Panc1 (cell line): ENCODE data around the gene NUDCD2. TPM values are rescaled to one million over a fixed set of nuclear protein-coding genes. Genes with fewer than 3 reads are reported as not detected.

Source experiments
- ATAC-seq: fragments of 200-7000 bp; cut with Tn5 transposase; 2 replicates; pipeline ENCODE4 v1.9.1; 2020; ENCODE audit warnings: mild to moderate bottlenecking, moderate library complexity
- BruUV-seq: library from RNA; stranded (reverse); fragments of 400-500 nt; replicated peaks from 2 replicates; lab custom pipeline; 2021; lab: Mats Ljungman, UMichigan
- CTCF ChIA-PET: fragments of 300-600 bp; sonication (Branson Sonifier 250); formaldehyde crosslinking; loops from one replicate; lab custom pipeline; 2022; ENCODE audit warnings: antibody characterized with exemption; lab: Charles Lee
- POLR2A ChIA-PET: fragments of 300-600 bp; sonication (Branson Sonifier 250); formaldehyde crosslinking; loops from one replicate; lab custom pipeline; 2022; ENCODE audit warnings: antibody characterized with exemption; lab: Charles Lee
- DNase-seq: peaks from one replicate; pipeline ENCODE4 v3.0.0-alpha.2; 2010; ENCODE audit warnings: low read depth, low spot score
- H3K27ac ChIP-seq: 2 replicates; pipeline ENCODE4 v1.5.1; 2011; ENCODE audit warnings: mild to moderate bottlenecking, low read length, inconsistent platforms
- H3K27me3 ChIP-seq: fragments of 200-500 bp; sonication (Bioruptor generic); 2 replicates; pipeline ENCODE4 v1.6.0; 2014; ENCODE audit warnings: low read length, inconsistent platforms; ENCODE audit not compliant: control insufficient read depth, insufficient read depth
- H3K36me3 ChIP-seq: fragments of 200-500 bp; sonication (Bioruptor generic); 2 replicates; pipeline ENCODE4 v1.5.1; 2014; ENCODE audit warnings: inconsistent platforms, mild to moderate bottlenecking, low read length, moderate library complexity; ENCODE audit not compliant: control insufficient read depth, insufficient read depth
- H3K4me1 ChIP-seq: 2 replicates; pipeline ENCODE4 v1.5.1; 2011; ENCODE audit warnings: inconsistent platforms, mild to moderate bottlenecking, low read length, moderate library complexity; ENCODE audit not compliant: control insufficient read depth, insufficient read depth
- H3K4me3 ChIP-seq, 2 experiments: 2 replicates each; pipeline ENCODE4 v1.5.1; 2011 to 2012; ENCODE audit warnings: low read depth in 2 of 2, low read length in 2 of 2, mild to moderate bottlenecking in 2 of 2, inconsistent platforms in 1 of 2, moderate library complexity in 1 of 2
- H3K9me3 ChIP-seq: fragments of 200-500 bp; sonication (Bioruptor generic); 2 replicates; pipeline ENCODE4 v1.5.1; 2014; ENCODE audit warnings: low read depth, mild to moderate bottlenecking, inconsistent platforms, low read length, moderate library complexity; ENCODE audit not compliant: control insufficient read depth, insufficient read depth
- POLR2AphosphoS5 ChIP-seq: IDR thresholded peaks from 2 replicates; pipeline ENCODE4 v1.6.1; 2012; ENCODE audit warnings: mild to moderate bottlenecking, low read depth, low read length, moderate library complexity
- SIN3A ChIP-seq: IDR thresholded peaks from 2 replicates; pipeline ENCODE4 v1.6.1; 2012; ENCODE audit warnings: low read depth, mild to moderate bottlenecking, low read length, moderate library complexity, borderline replicate concordance; ENCODE audit not compliant: insufficient read depth
- TCF7L2 ChIP-seq: IDR thresholded peaks from 2 replicates; pipeline ENCODE4 v1.6.1; 2011; ENCODE audit warnings: mild to moderate bottlenecking, low read depth, low read length, inconsistent platforms
- in situ Hi-C: cut with HindIII; loops from 2 replicates; pipeline ENCODE4 v1.10.0; 2016; ENCODE audit warnings: low sequenced_read_pairs, low pct_unique_long_range_greater_than_20kb
- intact Hi-C: fragments of 100-400 bp; cut with micrococcal nuclease; formaldehyde crosslinking; loops from one replicate; pipeline ENCODE4 v1.10.0; 2022; ENCODE audit not compliant: unreplicated experiment
- total RNA-seq: library from RNA; stranded (reverse); gene quantifications from one replicate; pipeline ENCODE4 v1.2.1, GENCODE V29; 2021; ENCODE audit not compliant: unreplicated experiment
- TF ChIP-seq, protein P1 (sequence below): fragments of 450-650 bp; IDR thresholded peaks from 2 replicates; pipeline ENCODE4 v1.5.1; 2017; ENCODE audit warnings: mild to moderate bottlenecking
- TF ChIP-seq, protein P2 (sequence below), 2 experiments: IDR thresholded peaks; 2 replicates each; pipeline ENCODE4 v1.6.1; 2011 to 2012; ENCODE audit warnings: low read depth in 2 of 2, control low read depth in 1 of 2, low read length in 1 of 2, mild to moderate bottlenecking in 1 of 2, moderate library complexity in 1 of 2; ENCODE audit not compliant: insufficient read depth in 1 of 2

The NUDCD2 gene
- total RNA-seq, 1 experiment from 2014 or later: 58.6 TPM

DNA sequence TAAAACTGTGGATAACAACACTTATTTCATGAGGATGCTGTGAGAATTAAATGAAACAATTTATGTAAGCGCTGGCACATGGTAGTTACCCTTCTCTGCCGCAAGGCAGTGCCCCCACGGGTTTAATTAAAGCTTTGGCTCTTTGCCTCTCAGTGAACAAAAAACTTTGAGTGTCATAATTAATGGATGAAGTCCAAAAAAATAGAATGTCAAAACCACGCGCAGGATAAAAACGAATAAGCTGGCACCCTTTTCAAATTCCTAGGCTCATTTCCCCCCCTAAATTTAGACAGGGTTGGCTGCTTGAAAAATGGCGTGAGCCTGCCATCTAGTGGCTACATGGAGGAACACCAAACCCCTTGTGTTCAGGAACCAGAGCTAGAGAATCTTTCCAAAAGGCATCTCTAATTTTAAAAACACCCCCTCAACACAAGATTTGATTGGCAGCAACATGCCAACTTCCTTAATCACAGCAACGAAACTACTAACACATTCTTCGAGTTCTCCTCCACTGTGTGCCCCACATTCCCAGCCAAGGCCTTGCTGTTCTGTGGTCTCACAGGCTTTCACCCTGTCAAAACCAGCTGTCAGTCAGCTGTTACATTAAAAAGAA, 51.5 kb downstream of the NUDCD2 start:
- peak; percentile 96 for ATAC-seq
- in situ Hi-C loops: no loop called here
- H3K4me3 ChIP-seq: no peak overlapping the region

DNA sequence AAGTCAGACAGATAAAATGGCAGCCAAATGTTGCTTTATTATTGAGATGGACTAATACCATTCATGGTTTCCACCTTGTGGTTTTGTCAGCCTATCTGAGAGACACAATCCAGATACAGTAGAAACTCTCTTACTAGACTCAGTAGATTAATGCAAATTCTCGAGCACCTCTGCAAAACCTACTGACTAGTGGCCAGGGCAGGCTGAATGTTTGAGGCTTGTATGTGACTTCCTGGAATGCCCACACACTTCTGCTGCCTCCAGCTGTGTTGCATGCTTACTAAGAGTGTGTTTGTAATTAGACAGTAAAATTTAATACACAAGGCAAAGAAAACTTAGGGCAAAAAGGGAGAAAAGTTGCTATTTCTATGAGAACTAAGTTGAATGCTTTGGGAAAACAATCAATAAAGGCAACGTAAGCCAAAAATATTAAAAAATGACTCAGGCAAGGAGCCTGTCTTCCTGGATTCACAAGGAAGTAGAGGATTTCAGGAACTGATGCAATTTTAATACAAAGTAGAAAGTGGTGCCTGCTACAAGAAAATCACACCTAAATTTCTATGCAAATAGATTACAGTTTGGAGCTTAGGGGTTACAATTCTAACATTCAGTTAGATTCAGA, 52.8 kb downstream of the NUDCD2 start:
- peaks cover 6% of the 10 kb centered on the region; the same call in 1 of the 2 replicates for H3K4me1 ChIP-seq
- in situ Hi-C loops: no loop called here
- TF ChIP-seq, protein P1, sequence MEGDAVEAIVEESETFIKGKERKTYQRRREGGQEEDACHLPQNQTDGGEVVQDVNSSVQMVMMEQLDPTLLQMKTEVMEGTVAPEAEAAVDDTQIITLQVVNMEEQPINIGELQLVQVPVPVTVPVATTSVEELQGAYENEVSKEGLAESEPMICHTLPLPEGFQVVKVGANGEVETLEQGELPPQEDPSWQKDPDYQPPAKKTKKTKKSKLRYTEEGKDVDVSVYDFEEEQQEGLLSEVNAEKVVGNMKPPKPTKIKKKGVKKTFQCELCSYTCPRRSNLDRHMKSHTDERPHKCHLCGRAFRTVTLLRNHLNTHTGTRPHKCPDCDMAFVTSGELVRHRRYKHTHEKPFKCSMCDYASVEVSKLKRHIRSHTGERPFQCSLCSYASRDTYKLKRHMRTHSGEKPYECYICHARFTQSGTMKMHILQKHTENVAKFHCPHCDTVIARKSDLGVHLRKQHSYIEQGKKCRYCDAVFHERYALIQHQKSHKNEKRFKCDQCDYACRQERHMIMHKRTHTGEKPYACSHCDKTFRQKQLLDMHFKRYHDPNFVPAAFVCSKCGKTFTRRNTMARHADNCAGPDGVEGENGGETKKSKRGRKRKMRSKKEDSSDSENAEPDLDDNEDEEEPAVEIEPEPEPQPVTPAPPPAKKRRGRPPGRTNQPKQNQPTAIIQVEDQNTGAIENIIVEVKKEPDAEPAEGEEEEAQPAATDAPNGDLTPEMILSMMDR: no peak
- TF ChIP-seq POLR2AphosphoS5 (no peak), TCF7L2 (no peak), SIN3A (no peak)
- TF ChIP-seq, protein P2, sequence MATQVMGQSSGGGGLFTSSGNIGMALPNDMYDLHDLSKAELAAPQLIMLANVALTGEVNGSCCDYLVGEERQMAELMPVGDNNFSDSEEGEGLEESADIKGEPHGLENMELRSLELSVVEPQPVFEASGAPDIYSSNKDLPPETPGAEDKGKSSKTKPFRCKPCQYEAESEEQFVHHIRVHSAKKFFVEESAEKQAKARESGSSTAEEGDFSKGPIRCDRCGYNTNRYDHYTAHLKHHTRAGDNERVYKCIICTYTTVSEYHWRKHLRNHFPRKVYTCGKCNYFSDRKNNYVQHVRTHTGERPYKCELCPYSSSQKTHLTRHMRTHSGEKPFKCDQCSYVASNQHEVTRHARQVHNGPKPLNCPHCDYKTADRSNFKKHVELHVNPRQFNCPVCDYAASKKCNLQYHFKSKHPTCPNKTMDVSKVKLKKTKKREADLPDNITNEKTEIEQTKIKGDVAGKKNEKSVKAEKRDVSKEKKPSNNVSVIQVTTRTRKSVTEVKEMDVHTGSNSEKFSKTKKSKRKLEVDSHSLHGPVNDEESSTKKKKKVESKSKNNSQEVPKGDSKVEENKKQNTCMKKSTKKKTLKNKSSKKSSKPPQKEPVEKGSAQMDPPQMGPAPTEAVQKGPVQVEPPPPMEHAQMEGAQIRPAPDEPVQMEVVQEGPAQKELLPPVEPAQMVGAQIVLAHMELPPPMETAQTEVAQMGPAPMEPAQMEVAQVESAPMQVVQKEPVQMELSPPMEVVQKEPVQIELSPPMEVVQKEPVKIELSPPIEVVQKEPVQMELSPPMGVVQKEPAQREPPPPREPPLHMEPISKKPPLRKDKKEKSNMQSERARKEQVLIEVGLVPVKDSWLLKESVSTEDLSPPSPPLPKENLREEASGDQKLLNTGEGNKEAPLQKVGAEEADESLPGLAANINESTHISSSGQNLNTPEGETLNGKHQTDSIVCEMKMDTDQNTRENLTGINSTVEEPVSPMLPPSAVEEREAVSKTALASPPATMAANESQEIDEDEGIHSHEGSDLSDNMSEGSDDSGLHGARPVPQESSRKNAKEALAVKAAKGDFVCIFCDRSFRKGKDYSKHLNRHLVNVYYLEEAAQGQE (IDR thresholded peaks at IDR 0.05; ENCODE audit: insufficient read depth in 1 of 2, low read depth in 2 of 2, low read length in 1 of 2): no peak
- H3K9me3 ChIP-seq: no peaks in the 10 kb centered on the region
- no TSS peak for BruUV-seq
- no peak overlapping the region for H3K27ac ChIP-seq
- H3K36me3 ChIP-seq: no peaks in the 10 kb centered on the region; the same call in 1 of the 2 replicates
- ChIA-PET POLR2A (no interaction called here), CTCF (no interaction called here)
- DNase-seq (no peak), ATAC-seq (no peak)
- H3K4me3 ChIP-seq: no peak overlapping the region
- H3K27me3 ChIP-seq: no peaks in the 10 kb centered on the region
- intact Hi-C loops: loop anchor here (5.0 to 10.0 kb wide), 2 partner anchors 1552 to 1865 kb away; no protein-coding TSS in a partner anchor

More for the DNA sequence above, 51.5 kb downstream of the NUDCD2 start:
- intact Hi-C loops: loop anchor here (5.0 to 10.0 kb wide), 2 partner anchors 1554 to 1866 kb away; no protein-coding TSS in a partner anchor
- H3K27me3 ChIP-seq: no peaks in the 10 kb centered on the region
- DNase-seq: peak; percentile 28
- ChIA-PET POLR2A (interaction anchor here (0.9 kb wide), 1 partner anchor 52 kb away, joined by 4 read pairs; the partner anchor contains the start of genes HMMR and NUDCD2), CTCF (interaction anchor here (0.6 to 1.1 kb wide), 2 partner anchors 9 to 117 kb away, joined by 3 to 5 read pairs; no protein-coding TSS in a partner anchor)
- H3K27ac ChIP-seq: no peak overlapping the region
- peaks cover 6% of the 10 kb centered on the region; the same call in 1 of the 2 replicates for H3K4me1 ChIP-seq
- TF ChIP-seq, protein P2 (IDR thresholded peaks at IDR 0.05; ENCODE audit: insufficient read depth in 1 of 2, low read depth in 2 of 2, low read length in 1 of 2): no peak
- TF ChIP-seq, protein P1: peak; percentile 90
- TF ChIP-seq POLR2AphosphoS5: no peak
- TF ChIP-seq TCF7L2: no peak
- TF ChIP-seq SIN3A: no peak
- no peaks in the 10 kb centered on the region for H3K9me3 ChIP-seq
- BruUV-seq: no TSS peak
- H3K36me3 ChIP-seq: no peaks in the 10 kb centered on the region
